ENCODE measurements around the gene PTH1R. TPM values are rescaled to one million over a fixed set of nuclear protein-coding genes. Genes with fewer than 3 reads are reported as not detected.

The PTH1R gene
- total RNA-seq, 1 donor from 2014 or later: 25.5 TPM

- DNase-seq (ENCODE audit: low spot score): no peak
Measured at GRCh38 chr3:46849686-46850467, 27.6 kb upstream of the PTH1R start.

- no peak for DNase-seq (ENCODE audit: low spot score)
Measured at GRCh38 chr3:46850468-46850779, 27.1 kb upstream of the PTH1R start.

- no peak for DNase-seq (ENCODE audit: low spot score)
Measured at GRCh38 chr3:46851364-46852333, 25.9 kb upstream of the PTH1R start.

GRCh38 chr3:46852334-46852720 lies 25.2 kb upstream of the PTH1R start:
- no peak for DNase-seq (ENCODE audit: low spot score)

- DNase-seq (ENCODE audit: low spot score): no peak
Measured at GRCh38 chr3:46852839-46853355, 24.6 kb upstream of the PTH1R start.

- DNase-seq (ENCODE audit: low spot score): no peak
Measured at GRCh38 chr3:46853441-46854415, 23.8 kb upstream of the PTH1R start.

- no peak for DNase-seq (ENCODE audit: low spot score)
Measured at GRCh38 chr3:46854555-46854991, 22.9 kb upstream of the PTH1R start.

- no peak for DNase-seq (ENCODE audit: low spot score)
Measured at GRCh38 chr3:46856576-46857471, 20.7 kb upstream of the PTH1R start.

- no peak for DNase-seq (ENCODE audit: low spot score)
Measured at GRCh38 chr3:46857485-46858341, 19.8 kb upstream of the PTH1R start.

GRCh38 chr3:46858456-46858855 lies 19.1 kb upstream of the PTH1R start:
- DNase-seq (ENCODE audit: low spot score): no peak

GRCh38 chr3:46859001-46859710 lies 18.4 kb upstream of the PTH1R start:
- no peak for DNase-seq (ENCODE audit: low spot score)

- no peak for DNase-seq (ENCODE audit: low spot score)
Measured at GRCh38 chr3:46860017-46860809, 17.3 kb upstream of the PTH1R start.

GRCh38 chr3:46860810-46861604 lies 16.5 kb upstream of the PTH1R start:
- no peak for DNase-seq (ENCODE audit: low spot score)

- DNase-seq (ENCODE audit: low spot score): no peak
Measured at GRCh38 chr3:46861605-46862368, 15.7 kb upstream of the PTH1R start.

GRCh38 chr3:46862369-46863025 lies 15.0 kb upstream of the PTH1R start:
- no peak for DNase-seq (ENCODE audit: low spot score)
